K562 (cell line): ENCODE measurements around the gene PIP5K1B. TPM values are rescaled to one million over a fixed set of nuclear protein-coding genes. Genes with fewer than 3 reads are reported as not detected.

Experiments used
- ATAC-seq: fragments of 200-7000 bp; cut with Tn5 transposase; 3 replicates; pipeline ENCODE4 v1.9.1; 2020; ENCODE audit warnings: moderate library complexity
- BruUV-seq: library from RNA; stranded (reverse); fragments of 400-500 nt; replicated peaks from 2 replicates; lab custom pipeline; 2021; lab: Mats Ljungman, UMichigan
- CTCF ChIA-PET: fragments of 300-600 bp; formaldehyde crosslinking; extraction: SDS; loops from one replicate; lab custom pipeline; 2021; ENCODE audit warnings: low intra/inter-chr PET ratio; lab: Yijun Ruan, JAX
- POLR2A ChIA-PET: fragments of 300-600, 350-650 bp; sonication (Branson Sonifier 250); formaldehyde crosslinking; extraction: SDS; loops from one replicate; lab custom pipeline; 2021; ENCODE audit warnings: antibody characterized with exemption, inconsistent platforms; lab: Yijun Ruan, JAX
- DNase-seq, 4 experiments: peaks; one replicate each; pipeline versions ENCODE4 v3.0.0 to v3.0.0-alpha.2; 2011 to 2018; ENCODE audit warnings: low spot score in 3 of 4, mixed read lengths in 3 of 4; ENCODE audit errors: extremely low read depth in 1 of 4
- FAIRE-seq: peaks from 2 replicates; lab custom pipeline; 2011; peaks lifted over from hg19 to GRCh38; lab: Jason Lieb, UNC
- H2AFZ ChIP-seq: 2 replicates; pipeline ENCODE4 v1.6.0; 2011; ENCODE audit warnings: low read depth, low read length, control low read depth, inconsistent platforms
- H3K27ac ChIP-seq: fragments of 200-600 bp; 3 replicates; pipeline ENCODE4 v1.8.0; 2011; ENCODE audit warnings: low read depth, mild to moderate bottlenecking, control low read depth, inconsistent platforms, low read length, moderate library complexity, mixed read lengths; ENCODE audit errors: extremely low read depth
- H3K27me3 ChIP-seq, 2 experiments: fragments of 300-600 bp in 1 of 2; 2 replicates in 1 of 2; 3 replicates in 1 of 2; pipeline versions ENCODE4 v1.6.0 to v1.8.0; 2011; ENCODE audit warnings: inconsistent platforms in 2 of 2, low read length in 2 of 2, mild to moderate bottlenecking in 1 of 2, mixed read lengths in 1 of 2, moderate library complexity in 1 of 2; ENCODE audit not compliant: control insufficient read depth in 2 of 2, insufficient read depth in 2 of 2
- H3K36me3 ChIP-seq: fragments of 300-600 bp; 3 replicates; pipeline ENCODE4 v1.8.0; 2011; ENCODE audit warnings: mild to moderate bottlenecking, low read length, inconsistent platforms; ENCODE audit not compliant: control insufficient read depth, insufficient read depth
- H3K4me1 ChIP-seq, 2 experiments: fragments of 200-600 bp in 1 of 2; replicated peaks in 1 of 2; 2 replicates in 1 of 2; 3 replicates in 1 of 2; pipeline versions ENCODE4 v1.5.1 to v1.8.0; 2011; ENCODE audit warnings: inconsistent platforms in 2 of 2, low read length in 2 of 2, mild to moderate bottlenecking in 1 of 2, mixed read lengths in 1 of 2, moderate library complexity in 1 of 2; ENCODE audit not compliant: control insufficient read depth in 2 of 2, insufficient read depth in 2 of 2
- H3K4me2 ChIP-seq: 2 replicates; pipeline ENCODE4 v1.6.1; 2011; ENCODE audit warnings: low read length, control low read depth, inconsistent platforms, mixed read lengths; ENCODE audit not compliant: insufficient read depth
- H3K4me3 ChIP-seq: fragments of 200-600 bp; sonication (generic), shearing (Covaris generic); 2 replicates; pipeline ENCODE4 v1.5.1; 2016; ENCODE audit warnings: control low read depth, inconsistent platforms
- H3K79me2 ChIP-seq: fragments of 200-600 bp; 3 replicates; pipeline ENCODE4 v1.8.0; 2011; ENCODE audit warnings: low read length, inconsistent platforms; ENCODE audit not compliant: control insufficient read depth, insufficient read depth
- H3K9ac ChIP-seq, 2 experiments: 2 replicates each; pipeline versions ENCODE4 v1.6.0 to v1.6.1; 2011; ENCODE audit warnings: low read depth in 2 of 2, low read length in 2 of 2, control low read depth in 1 of 2, inconsistent platforms in 1 of 2, mild to moderate bottlenecking in 1 of 2, mixed read lengths in 1 of 2; ENCODE audit not compliant: insufficient read depth in 1 of 2
- H3K9me1 ChIP-seq: one replicate; pipeline ENCODE4 v1.6.0; 2011; ENCODE audit warnings: inconsistent platforms, mild to moderate bottlenecking, low read length, moderate library complexity; ENCODE audit not compliant: control insufficient read depth, insufficient read depth
- H3K9me3 ChIP-seq: replicated peaks from 2 replicates; pipeline ENCODE4 v1.5.1; 2011; ENCODE audit warnings: low read depth, low read length, inconsistent platforms; ENCODE audit not compliant: control insufficient read depth, insufficient read depth
- H4K20me1 ChIP-seq: replicated peaks from 2 replicates; pipeline ENCODE4 v1.6.1; 2011; ENCODE audit warnings: low read length, inconsistent platforms, mixed read lengths; ENCODE audit not compliant: control insufficient read depth, insufficient read depth
- BRF1 ChIP-seq: IDR thresholded peaks from 3 replicates; pipeline ENCODE4 v1.6.1; 2011; ENCODE audit warnings: borderline replicate concordance, mild to moderate bottlenecking; ENCODE audit not compliant: insufficient read length; ENCODE audit errors: extremely low read depth
- CBX5 ChIP-seq: IDR thresholded peaks from 2 replicates; pipeline ENCODE4 v1.6.1; 2014; ENCODE audit warnings: low read depth, borderline replicate concordance
- MYBL2 ChIP-seq, 2 experiments: fragments of 450-650 bp in 1 of 2; sonication (generic) in 1 of 2; formaldehyde crosslinking in 1 of 2; IDR thresholded peaks; 2 replicates each; pipeline versions ENCODE4 v1.6.1 to v1.8.1; 2017 to 2022; ENCODE audit warnings: borderline replicate concordance in 1 of 2, inconsistent platforms in 1 of 2, low read depth in 1 of 2, mild to moderate bottlenecking in 1 of 2, missing genetic modification reagents in 1 of 2, moderate library complexity in 1 of 2
- NR4A1 ChIP-seq, 2 experiments: fragments of 250-450 bp in 1 of 2; fragments of 450-650 bp in 1 of 2; sonication (Bioruptor Pico) in 1 of 2; IDR thresholded peaks; 2 replicates each; pipeline versions ENCODE4 v1.4.0 to v1.6.1; 2016 to 2020; ENCODE audit warnings: mild to moderate bottlenecking in 2 of 2, missing compliant biosample characterization in 1 of 2, missing genetic modification characterization in 1 of 2, moderate library complexity in 1 of 2
- NUFIP1 ChIP-seq: fragments of 450-650 bp; IDR thresholded peaks from 2 replicates; pipeline ENCODE4 v1.6.1; 2018; ENCODE audit not compliant: partially characterized antibody
- TAF9B ChIP-seq: fragments of 450-650 bp; IDR thresholded peaks from 2 replicates; pipeline ENCODE4 v1.6.1; 2018; ENCODE audit warnings: mild to moderate bottlenecking; ENCODE audit not compliant: partially characterized antibody
- U2AF1 ChIP-seq: fragments of 200-400 bp; formaldehyde crosslinking; optimal IDR thresholded peaks from 2 replicates; pipeline ENCODE3; 2017; ENCODE audit warnings: mild to moderate bottlenecking, low read depth, low read length, moderate library complexity
- ZFP1 ChIP-seq: fragments of 450-650 bp; formaldehyde crosslinking; IDR thresholded peaks from 2 replicates; pipeline ENCODE4 v1.4.0; 2020; ENCODE audit warnings: mild to moderate bottlenecking, mixed read lengths
- ZFP36 ChIP-seq: fragments of 150-350 bp; IDR thresholded peaks from 2 replicates; pipeline ENCODE4 v1.6.1; 2018; ENCODE audit warnings: low read length, low read depth; ENCODE audit not compliant: partially characterized antibody
- ZNF696 ChIP-seq: fragments of 250-450 bp; sonication (Bioruptor Pico); conservative IDR thresholded peaks from 2 replicates; pipeline ENCODE4 v1.4.0; 2020; ENCODE audit warnings: mild to moderate bottlenecking, moderate library complexity
- WGBS: fragments of 100-300 bp; shearing (Covaris generic); methylation state at CpG from one replicate; pipeline ENCODE4 v1.1.6; 2016; ENCODE audit warnings: low coverage, mixed read lengths; ENCODE audit not compliant: insufficient coverage; ENCODE audit errors: missing lambda C conversion rate; 5-methylcytosine and 5-hydroxymethylcytosine counted together
- in situ Hi-C: fragments of 300-500 bp; cut with MboI; formaldehyde crosslinking; loops from 4 replicates; pipeline ENCODE4 v1.15.0; 2018; ENCODE audit warnings: inconsistent platforms, mixed read lengths
- intact Hi-C: fragments of 100-400 bp; cut with micrococcal nuclease; formaldehyde crosslinking; loops from 2 replicates; pipeline ENCODE4 v1.14.2; 2022
- polyA plus RNA-seq, 8 experiments: library from polyadenylated mRNA; depleted of rRNA in 4 of 8; stranded (reverse) in 5 of 8; unstranded in 3 of 8; fragments of >200 nt; fragmentation: Nextera tagmentation in 2 of 8; fragmentation: Illumina TruSeq in 1 of 8; extraction: Ambion mirVana in 2 of 8; extraction: Trizol in 1 of 8; gene quantifications; 2 replicates each; pipeline versions ENCODE4 v1.2.1 to v1.2.3, GENCODE V29; 2011 to 2014; ENCODE audit warnings: inconsistent platforms in 1 of 8, missing spikeins in 1 of 8
- total RNA-seq, 7 experiments: library from RNA; depleted of rRNA in 6 of 7; stranded (reverse); fragments of >200 nt in 6 of 7; fragmentation: Illumina TruSeq in 2 of 7; extraction: Trizol in 2 of 7; gene quantifications; 2 replicates each; pipeline versions ENCODE4 v1.2.1 to v1.2.3, GENCODE V29; 2011 to 2021; ENCODE audit warnings: low replicate concordance in 1 of 7
- TF ChIP-seq, protein P1 (sequence below): sonication (generic); formaldehyde crosslinking; IDR thresholded peaks from 2 replicates; pipeline ENCODE4 v1.8.0; 2022; ENCODE audit warnings: mild to moderate bottlenecking, missing genetic modification reagents
- TF ChIP-seq, protein P2 (sequence below): fragments of 250-450 bp; sonication (Bioruptor Pico); IDR thresholded peaks from 2 replicates; pipeline ENCODE4 v1.8.0; 2021; ENCODE audit warnings: borderline replicate concordance, mild to moderate bottlenecking, moderate library complexity; ENCODE audit not compliant: poor library complexity, severe bottlenecking

The PIP5K1B gene
- total and polyA plus RNA-seq, 9 of the 15 experiments (the other 6 are each of a cell fraction or from before 2014, with no cell fraction given) = 3.1 to 12.9 (median 7.4) TPM

GRCh38 chr9:68950188-68950587 is 245.1 kb downstream of the PIP5K1B start:
- H3K4me2 ChIP-seq = no peak overlapping the region
- no TSS peak for BruUV-seq
- H3K36me3 ChIP-seq = no peaks in the 10 kb centered on the region
- ChIA-PET CTCF (no interaction called here), POLR2A (interaction anchor here (0.7 to 1.5 kb wide), 2 partner anchors 14 to 23 kb away, joined by 3 to 4 read pairs; no protein-coding TSS in a partner anchor)
- H3K27ac ChIP-seq = no peak overlapping the region
- TF ChIP-seq NR4A1 (CRISPR knock-in tag; IDR thresholded peaks at IDR 0.05) (no peak), NR4A1 (tag; IDR thresholded peaks at IDR 0.05) (no peak), ZFP36 (no peak), ZFP1 (CRISPR knock-in tag) (no peak), TAF9B (no peak), BRF1 (no peak), U2AF1 (no peak), MYBL2 (IDR thresholded peaks at IDR 0.05; ENCODE audit: low read depth) (no peak), MYBL2 (CRISPR knock-in tag; IDR thresholded peaks at IDR 0.05; ENCODE audit: borderline replicate concordance) (no peak), CBX5 (no peak), ZNF696 (CRISPR knock-in tag) (no peak), NUFIP1 (no peak)
- TF ChIP-seq, protein P1, sequence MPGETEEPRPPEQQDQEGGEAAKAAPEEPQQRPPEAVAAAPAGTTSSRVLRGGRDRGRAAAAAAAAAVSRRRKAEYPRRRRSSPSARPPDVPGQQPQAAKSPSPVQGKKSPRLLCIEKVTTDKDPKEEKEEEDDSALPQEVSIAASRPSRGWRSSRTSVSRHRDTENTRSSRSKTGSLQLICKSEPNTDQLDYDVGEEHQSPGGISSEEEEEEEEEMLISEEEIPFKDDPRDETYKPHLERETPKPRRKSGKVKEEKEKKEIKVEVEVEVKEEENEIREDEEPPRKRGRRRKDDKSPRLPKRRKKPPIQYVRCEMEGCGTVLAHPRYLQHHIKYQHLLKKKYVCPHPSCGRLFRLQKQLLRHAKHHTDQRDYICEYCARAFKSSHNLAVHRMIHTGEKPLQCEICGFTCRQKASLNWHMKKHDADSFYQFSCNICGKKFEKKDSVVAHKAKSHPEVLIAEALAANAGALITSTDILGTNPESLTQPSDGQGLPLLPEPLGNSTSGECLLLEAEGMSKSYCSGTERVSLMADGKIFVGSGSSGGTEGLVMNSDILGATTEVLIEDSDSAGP (CRISPR knock-in tag) = no peak
- TF ChIP-seq, protein P2, sequence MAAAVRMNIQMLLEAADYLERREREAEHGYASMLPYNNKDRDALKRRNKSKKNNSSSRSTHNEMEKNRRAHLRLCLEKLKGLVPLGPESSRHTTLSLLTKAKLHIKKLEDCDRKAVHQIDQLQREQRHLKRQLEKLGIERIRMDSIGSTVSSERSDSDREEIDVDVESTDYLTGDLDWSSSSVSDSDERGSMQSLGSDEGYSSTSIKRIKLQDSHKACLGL (CRISPR knock-in tag) = no peak
- no peak overlapping the region for H2AFZ ChIP-seq
- H4K20me1 ChIP-seq = no peaks in the 10 kb centered on the region
- no peaks in the 10 kb centered on the region for H3K9me1 ChIP-seq
- ATAC-seq = no peak
- no peaks in the 10 kb centered on the region for H3K27me3 ChIP-seq
- WGBS = 53% methylated on average over 4 of the region's 4 CpGs
- no peaks in the 10 kb centered on the region for H3K9me3 ChIP-seq
- intact Hi-C loops = loop anchor here (5.0 kb wide), 1 partner anchor 47 kb away; no protein-coding TSS in a partner anchor
- H3K4me3 ChIP-seq = no peak overlapping the region
- in situ Hi-C loops = no loop called here
- FAIRE-seq = no peak
- DNase-seq = no peak
- peaks cover 0 to 3% of the 10 kb centered on the region in 2 experiments; a peak in 2 of 5 replicates for H3K4me1 ChIP-seq
- H3K9ac ChIP-seq = no peak overlapping the region
- H3K79me2 ChIP-seq = no peaks in the 10 kb centered on the region
